HG03095 (cell line): ENCODE results near the gene ARV1.
"Not testable (repeated sequence)": the region's sequence is repeated elsewhere in the genome, so short reads cannot be mapped to it uniquely, and the experiment has no call there.

Source experiments
- ATAC-seq: cut with Tn5 transposase; IDR thresholded peaks from one replicate; pipeline ENCODE4 v1.9.1; 2021; ENCODE audit warnings: moderate library complexity; ENCODE audit not compliant: unreplicated experiment

ARV1 gene

DNA sequence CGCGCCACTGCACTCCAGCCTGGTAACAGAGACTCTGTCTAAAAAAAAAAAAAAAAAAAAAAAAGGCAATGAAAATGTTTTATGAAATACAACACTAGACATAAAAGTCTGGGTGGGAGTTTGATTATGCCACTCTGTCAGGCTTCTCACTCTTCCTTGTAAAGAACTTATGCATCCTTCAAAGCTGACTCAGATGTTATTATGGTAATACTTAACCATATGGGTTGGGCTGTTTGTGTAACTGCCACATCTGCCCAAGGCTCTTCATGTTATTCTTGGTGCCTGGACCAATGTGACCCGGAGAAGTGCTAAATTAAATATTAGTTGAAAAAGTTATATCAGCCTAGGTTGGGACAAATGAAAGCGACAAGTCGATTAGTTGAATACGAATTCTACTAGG lies 37.3 kb downstream of the ARV1 start:
- no peak for ATAC-seq

DNA sequence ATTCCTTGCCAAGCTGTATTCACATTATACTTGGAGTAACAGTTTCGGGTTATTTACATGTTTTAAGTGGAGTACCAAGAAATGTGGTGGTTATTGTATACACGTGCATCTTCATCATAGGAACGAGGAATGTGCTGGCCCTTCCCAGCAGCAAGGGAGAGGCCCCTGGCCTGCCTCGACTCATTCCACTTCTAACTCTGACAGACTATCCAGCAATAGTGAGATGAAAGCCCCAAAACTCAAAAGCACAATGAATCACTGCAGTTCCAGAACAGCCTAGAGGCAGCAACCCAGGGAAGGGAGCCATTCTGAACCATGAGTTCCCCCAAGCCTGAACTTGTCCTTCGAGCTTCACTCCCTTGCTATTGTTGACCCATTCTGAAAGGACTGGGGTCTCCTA lies 38.1 kb downstream of the ARV1 start:
- ATAC-seq: no peak

DNA sequence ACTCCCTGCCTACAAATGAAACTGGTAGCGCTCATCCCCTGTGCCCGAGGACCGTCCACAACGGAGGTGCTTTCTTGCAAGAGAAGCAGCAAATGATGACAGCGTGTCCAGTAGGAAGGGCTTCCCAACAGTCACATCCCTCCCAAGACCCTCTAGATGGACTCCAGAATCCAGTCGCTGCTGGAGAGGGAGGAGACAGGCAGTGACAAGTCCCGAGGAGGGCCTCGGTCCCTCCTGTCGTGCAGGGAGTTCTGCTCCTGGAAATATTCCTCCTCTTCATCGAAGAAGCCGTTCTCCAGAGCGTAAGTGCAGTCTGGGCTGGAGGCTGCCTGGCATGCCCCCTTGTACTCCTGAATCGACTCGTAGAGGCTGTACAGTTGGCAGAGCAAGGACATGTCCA lies 40.8 kb downstream of the ARV1 start:
- no peak for ATAC-seq

DNA sequence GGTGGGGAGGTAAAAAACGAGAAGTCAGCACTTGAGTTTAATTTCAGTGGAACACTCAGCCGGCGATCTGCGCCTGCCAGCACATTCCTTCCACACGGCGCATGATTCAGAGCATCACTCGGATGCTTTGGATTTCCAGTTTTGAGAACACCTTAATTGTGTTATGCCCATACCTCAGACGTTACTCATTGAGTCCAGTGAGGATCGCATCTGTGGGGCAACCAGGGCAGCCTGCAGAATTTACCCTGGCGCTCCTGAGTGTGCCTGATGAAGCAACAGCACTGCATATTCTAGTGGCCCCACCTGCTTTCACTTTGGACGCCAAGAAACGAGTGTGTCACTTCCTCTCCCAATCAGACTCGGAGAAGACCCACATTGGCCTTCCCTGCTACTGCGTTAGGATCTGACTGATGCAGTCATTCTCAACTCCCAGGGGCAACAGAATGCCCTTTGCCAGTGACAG lies 41.3 kb downstream of the ARV1 start:
- ATAC-seq: no peak

DNA sequence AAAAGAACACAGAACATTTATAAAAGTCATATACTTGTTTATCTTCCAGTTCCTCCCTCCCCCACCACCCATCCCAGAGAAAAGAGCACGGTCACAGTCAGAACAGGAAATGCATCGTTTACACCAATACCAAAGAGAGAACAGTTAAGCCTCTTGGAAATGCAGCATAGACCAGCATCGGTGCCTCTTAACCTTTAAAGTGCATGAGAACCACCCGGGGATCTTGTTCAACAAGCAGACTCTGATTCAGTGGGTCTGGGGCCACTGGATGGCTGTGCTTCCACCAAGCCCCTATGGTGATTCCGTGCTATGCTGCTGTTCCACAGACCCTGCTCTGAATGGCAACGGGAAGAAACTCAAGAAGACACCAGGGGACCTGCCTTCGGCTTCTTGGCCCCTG lies 41.9 kb downstream of the ARV1 start:
- no peak for ATAC-seq

DNA sequence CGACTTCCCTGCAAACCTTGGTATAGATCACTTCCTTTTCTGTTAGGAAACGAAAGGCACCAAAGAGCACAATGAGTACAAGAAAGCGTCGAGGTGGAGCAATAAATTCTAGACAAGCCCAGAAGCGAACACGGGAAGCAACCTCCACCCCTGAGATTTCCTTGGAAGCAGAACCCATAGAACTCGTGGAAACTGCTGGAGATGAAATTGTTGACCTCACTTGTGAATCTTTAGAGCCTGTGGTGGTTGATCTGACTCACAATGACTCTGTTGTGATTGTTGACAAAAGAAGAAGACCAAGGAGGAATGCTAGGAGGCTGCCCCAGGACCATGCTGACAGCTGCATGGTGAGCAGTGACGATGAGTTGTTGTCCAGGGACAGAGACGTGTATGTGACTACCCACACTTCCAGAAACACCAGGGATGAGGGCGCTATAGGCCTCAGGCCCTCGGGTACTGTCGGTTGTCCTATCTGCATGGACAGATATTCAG lies 42.7 kb downstream of the ARV1 start:
- no peak for ATAC-seq

DNA sequence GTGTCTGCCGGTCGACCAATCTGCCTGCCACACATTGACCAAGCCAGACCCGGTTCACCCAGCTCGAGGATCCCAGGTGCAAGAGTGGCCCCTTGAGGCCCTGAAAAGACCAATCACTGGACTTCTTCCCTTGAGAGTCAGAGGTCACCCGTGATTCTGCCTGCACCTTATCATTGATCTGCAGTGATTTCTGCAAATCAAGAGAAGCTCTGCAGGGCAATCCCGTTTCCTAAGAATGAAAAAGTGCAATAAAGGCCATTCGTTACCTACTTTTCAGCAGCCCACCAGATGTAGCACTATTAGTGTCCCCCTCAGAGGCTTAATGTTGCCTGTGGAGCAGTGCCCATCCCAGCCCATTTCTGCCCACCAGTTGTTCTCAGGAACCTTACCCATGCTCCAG lies 43.6 kb downstream of the ARV1 start:
- ATAC-seq: not testable (repeated sequence)

DNA sequence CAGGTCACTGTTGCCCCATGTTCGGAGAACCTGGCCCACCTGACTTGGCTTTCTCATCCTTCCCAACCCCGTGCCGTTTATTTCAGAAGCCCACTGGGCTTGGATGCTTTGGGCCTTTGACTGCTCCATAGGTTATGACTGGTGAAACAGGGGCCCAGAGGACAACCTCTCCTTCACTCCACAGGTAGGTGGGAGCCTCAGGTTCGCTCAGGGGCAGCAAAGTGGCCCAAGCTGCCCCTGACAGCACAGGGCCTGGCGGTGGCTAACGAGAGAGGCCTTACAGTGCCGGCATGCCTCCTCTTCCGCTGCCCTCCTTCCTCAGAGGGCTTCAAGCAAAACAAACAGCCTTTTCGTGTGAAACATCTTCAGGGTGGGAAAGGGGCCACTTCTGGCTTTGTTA lies 44.3 kb downstream of the ARV1 start:
- no peak for ATAC-seq

DNA sequence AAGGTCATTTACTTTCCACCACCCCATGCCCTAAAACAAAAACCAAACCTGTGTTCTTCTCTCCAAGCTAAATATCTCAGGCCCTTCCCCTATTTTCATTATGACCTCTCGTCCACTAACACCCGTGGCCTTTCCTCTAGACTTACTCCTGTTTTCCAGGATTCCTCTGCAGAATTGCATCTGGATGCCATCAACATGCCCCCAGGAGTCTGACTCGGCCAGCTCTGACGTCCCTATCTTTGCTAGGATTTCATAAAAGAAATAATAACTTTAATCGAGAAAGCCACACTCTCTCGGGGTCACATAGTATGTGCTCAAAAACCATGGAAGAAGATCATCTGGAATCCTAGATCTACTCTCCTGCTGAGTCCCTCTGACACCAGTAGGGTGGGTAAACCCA lies 47.7 kb downstream of the ARV1 start:
- ATAC-seq: no peak

DNA sequence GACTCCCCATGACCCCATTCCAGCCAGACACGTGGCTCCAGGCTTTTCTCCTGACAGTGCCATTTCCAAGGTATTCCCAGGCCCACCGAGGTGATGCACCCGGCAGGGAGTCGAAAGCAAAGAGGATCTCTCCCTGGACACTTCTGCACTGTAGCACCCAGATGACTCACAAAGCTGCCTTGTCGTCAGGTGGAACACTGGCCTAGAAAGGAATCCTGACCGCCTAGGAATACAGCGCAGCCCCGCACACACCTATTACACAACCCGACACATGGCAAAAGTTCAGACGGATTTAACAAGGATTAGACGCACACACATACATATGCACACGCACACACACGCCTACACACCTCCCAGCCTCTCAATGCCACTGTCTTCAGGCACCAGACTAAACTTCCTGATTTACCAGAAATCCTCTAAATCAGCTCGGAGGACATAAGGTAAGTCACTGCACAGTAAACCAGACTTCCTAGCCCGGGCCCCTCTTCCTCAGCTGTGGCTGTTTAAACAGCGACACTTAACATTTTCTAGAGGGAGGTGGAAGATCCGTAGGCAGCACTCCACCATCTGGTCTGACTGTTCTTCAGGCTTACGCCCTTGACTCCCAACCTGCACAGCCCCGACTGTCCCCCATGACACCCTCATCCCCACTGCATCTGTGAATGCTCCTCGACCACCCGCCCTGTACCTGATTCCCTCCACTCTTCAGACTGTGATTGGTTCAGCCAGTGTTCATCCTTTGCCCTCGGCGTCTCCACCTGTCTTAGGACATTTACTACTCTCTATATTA lies 48.4 kb downstream of the ARV1 start:
- ATAC-seq: no peak

DNA sequence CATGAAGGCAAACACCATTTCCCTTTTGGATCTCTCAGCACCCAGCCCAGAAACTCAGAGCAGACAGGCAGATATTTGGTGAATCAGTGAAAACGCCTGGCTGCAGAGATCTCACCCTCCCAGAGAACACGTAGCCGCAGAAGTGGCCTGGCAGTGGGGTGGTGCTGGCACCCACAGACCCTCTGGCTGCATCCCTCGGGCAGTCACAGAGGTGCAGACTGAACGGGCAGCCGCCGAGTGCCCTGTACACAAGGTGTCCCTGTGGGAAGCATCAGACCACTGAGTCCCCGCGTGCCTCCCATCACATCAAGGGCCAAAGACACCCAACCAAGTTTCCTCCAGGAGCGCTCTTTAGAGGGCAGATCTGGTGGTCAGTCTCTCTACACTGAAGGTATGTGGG lies 49.1 kb downstream of the ARV1 start:
- ATAC-seq: no peak

DNA sequence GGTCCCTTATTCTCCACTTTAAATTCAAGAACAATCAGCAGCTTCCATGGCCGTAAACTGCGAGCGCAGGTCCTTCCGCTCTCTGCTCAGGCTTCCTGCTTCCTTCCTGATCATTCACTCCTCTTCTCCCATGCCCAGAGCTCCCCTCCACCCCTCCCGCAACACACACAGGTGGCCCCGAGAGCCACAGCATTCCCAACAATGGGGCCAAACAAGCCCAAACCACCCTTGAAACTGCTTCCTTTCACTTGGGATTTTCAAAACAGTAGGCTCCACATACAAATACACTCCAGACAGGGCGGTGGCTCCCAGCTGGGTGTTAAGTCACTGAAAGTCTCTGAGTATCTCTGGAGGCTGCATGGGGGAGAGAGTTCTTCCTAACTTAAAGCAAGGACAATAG lies 49.8 kb downstream of the ARV1 start:
- no peak for ATAC-seq

DNA sequence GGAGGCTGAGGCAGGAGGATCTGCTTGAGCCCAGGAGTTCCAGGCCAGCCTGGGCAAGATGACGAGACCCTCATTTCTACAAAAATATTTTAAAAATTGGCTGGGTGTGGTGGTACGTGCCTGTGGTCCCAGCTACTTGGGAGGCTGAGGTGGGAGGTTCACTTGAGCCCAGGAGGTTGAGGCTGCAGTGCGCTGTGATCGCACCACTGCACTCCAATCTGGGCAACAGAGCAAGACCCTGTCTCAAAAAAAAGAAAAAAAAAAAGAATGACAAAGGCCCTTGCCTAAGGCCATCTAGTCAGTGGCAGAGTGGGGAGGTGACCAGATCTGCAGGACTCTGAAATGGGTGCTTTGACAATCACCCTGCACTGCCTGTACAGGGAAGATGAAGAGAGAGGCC lies 50.4 kb downstream of the ARV1 start:
- ATAC-seq: not testable (repeated sequence)

DNA sequence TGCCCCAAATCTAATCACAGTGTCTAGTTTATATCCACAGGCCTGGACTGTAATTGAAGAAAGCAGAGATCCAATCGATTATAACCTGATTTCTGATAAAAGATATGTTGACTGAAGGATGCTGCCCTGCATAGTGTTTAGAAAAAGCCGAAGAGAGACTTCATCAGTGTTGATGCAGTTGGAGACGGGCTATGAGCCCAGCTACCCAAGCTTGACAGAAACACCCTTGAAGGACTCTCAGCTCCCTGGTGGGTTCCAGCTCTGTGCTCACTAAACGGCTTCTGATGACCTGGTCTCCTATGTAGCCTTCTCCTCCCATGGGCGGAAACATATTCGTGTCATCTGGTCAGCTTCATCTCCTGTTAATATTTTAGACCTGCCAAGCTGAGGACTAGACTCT lies 50.9 kb downstream of the ARV1 start:
- no peak for ATAC-seq

DNA sequence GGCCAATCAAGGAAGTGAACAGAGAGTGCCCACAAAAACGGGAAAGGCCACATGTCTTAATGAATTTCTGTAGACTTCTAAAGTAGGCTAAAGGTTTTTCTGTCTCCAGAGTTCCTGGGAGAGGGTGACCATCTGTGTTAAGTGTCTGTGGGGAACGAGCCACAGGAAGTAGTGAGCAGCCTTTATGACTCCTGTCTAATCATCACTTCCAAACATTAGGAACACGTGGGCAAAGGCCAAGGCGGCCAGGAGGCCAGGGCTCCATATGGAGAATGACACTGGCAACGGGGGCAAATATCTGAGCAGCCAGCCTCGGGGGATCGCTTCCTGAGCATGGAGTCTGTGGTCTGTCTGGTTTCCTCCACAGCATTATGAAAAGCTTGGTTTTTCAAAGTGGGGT lies 54.1 kb downstream of the ARV1 start:
- ATAC-seq: no peak

DNA sequence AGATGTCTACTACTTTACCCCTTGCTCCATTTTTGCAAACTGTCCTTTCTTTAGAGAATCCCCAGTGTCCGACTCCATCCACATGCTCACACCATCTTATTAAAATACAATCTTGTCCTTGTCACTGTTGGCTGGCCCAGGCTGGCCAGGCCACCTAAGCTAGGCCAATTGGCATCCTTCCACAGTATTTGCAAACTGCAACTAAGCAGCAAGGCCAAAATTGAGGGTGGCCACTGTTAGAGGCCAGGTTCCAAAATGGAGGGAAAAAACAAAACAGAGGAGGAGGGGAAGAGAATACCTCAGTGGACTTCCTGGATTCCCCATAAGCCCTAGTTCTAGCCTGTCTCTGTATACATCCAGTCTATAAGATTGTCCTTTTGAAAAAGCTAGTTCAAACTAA lies 56.9 kb downstream of the ARV1 start:
- ATAC-seq: no peak

DNA sequence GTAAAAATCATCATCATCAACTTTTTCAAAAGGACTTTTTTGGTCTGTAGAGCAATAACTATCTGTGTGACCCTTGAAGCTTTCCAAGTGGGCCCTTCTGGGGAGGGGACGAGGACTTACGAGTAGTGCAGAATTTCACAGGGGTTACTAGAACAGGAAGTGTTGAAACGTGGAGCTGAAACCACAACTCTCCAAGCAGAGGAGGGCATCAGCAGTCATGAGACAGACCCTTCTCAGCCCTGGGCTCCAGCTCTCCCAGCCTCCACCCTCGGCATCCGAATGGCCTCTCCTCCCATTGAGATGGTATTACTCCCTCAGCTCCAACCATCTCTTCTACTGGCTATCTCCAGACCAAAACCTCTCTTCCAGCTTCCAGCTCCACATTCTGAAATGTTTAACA lies 57.5 kb downstream of the ARV1 start:
- ATAC-seq: no peak

DNA sequence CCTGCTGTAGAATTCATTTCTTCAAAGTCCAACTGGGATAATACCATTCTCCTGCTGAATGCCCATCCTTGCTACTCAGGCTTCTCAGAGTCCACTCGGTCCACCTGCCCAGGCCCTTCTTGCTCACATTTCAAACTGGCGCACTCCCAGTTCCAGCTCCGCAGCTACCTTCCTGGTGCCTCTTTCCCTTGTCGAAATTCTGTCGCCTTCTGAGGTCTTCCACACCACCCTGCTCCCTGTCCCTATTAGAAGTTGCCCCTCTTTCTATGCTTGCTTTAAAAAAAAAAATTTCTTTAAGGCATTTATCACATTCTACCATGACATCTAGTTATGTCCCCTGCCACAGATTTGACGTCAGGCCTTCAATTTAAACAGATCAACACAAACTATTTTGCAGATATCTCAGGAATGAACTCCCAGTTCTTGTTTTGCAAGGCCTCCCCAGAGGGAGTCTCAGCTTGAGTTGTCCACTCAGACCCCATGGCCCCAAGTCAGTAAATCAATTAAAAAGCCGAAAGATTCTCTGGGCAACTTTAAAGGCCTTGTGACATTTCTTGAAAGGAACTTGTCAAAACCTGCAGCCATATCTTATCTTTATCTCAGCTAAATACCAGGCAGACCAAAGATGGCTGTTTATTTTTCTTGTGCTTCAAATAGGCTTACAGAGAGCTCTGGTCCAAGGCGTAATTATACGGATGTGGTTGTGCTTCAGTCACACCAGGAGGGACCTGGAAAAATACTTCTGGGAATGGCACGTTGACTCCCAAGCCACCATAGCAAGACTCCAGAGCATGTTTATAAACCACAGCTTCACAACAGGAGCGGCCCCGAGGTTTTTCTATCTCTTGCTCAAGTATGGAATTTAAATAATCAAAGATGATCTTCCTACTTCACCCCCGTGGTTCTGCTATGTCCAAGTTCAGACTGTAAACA lies 59.0 kb downstream of the ARV1 start:
- no peak for ATAC-seq

DNA sequence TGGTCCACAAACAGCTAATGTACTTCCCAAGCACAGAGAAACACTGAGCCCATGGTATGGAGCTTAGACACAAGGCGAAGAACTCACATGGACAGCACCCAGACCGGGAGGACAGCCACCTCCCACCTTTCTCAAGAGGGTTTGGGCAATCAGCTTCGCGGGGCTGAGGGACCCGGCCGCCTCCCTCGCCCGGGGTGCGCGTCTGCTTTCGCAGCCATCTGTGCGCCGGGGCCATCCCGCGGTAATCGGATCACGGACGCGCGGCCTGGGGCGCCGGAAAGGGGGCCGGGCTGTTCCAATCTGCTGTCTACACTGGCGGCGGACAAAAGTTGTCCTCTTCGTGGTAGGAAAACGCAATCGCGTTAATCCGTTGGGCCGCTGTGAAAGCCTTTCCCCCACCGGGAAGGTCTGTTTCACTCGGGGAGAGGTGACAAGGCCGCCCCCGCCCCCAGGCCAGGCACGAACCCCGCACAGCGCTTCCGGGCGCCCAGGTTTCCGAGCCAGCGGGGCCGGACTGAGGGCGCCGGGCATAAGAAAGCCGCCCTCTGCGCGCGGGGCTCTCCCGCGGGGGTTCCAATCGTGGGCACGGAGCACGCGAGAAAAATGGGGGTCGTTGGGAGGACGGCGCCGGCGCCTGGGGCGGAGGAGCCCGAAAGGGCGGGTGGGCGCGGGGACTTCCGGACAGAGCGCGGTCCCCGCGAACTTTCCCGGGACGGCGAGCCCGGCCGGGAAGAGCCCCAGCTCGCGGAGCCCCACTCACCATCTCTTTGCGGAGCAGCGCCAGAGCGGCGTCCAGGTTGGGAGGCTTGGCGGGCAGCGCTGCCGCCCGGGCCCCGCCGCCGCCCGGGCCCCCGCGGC lies 60.5 kb downstream of the ARV1 start:
- ATAC-seq: peak; percentile 42

DNA sequence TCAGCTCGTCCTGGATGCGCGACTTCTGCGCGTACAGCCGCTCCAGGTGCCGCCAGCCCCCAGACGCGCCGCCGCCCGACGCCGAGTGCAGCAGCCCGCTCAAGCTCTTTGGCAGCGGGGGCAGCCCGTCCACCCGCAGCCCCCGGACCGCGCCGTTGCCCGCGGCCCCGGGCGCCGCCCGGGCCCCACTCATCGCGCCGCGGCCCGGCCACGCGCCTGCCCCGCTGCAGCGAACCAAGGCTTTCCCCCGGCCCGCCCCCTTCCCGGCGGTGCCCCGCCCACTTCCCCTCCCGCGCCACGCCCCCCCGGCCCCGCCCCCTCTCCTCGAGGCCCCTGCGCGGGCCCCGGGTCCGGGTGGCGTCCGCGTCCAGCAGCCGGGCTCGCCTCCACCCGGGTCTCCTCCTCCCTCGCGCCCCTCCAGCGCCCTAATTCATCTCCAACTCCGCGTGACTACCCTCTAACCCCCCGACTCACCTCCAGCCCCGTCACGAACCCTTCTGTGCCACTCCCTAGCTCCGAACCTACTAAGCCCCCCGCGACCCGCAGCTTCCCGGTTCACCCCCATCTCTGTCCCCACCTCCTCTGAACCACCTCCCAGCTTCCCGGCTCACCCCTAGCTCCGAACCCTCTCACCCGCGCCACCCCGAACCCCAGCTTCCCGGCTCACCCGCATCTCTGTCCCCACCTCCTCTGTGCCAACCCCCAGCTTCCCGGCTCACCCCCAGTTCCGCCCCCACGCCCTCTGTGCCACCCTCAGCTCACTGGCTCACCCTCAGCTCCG lies 61.3 kb downstream of the ARV1 start, which contains the start of gene FAM89A:
Gene FAM89A, minus strand, starts transcription at position 236 of the 781 bp plus-strand sequence. Its CDS starts 43 bp downstream, at position 193.
- ATAC-seq: peak; percentile 64
